Right renal pelvis (tissue), 4 donors: Measurements from ENCODE around the gene ABCC11. TPM values are rescaled to one million over a fixed set of nuclear protein-coding genes. Genes with fewer than 3 reads are reported as not detected.
"Not testable (repeated sequence)": the region's sequence is repeated elsewhere in the genome, so short reads cannot be mapped to it uniquely, and the experiment has no call there.

ENCODE experiments used
- DNase-seq, 4 donors: peaks; one replicate each; pipeline ENCODE4 v3.0.0-alpha.2; 2013; ENCODE audit warnings: low read depth in 4 of 4, low spot score in 3 of 4, missing footprints in 1 of 4
- polyA plus RNA-seq, 4 donors: library from polyadenylated mRNA; unstranded; fragments of 120-200 nt; gene quantifications; one replicate each; pipeline ENCODE4 v1.2.1, GENCODE V29; 2013; ENCODE audit not compliant: insufficient read length in 4 of 4

ABCC11 gene
- polyA plus RNA-seq, 4 donors, result 0.24 to 0.64 (median 0.26) TPM

- no peak for DNase-seq
Observed at GRCh38 chr16:48204825-48205151, 42.6 kb downstream of the ABCC11 start.

- no peak for DNase-seq
Observed at GRCh38 chr16:48203974-48204824, 43.1 kb downstream of the ABCC11 start.

GRCh38 chr16:48201515-48202201 is 45.7 kb downstream of the ABCC11 start:
- no peak for DNase-seq

GRCh38 chr16:48197294-48197693 is 50.0 kb downstream of the ABCC11 start:
- no peak for DNase-seq

GRCh38 chr16:48194828-48195556 is 52.3 kb downstream of the ABCC11 start:
- DNase-seq, result peak in 3 of 4 donors; percentile 4 to 17 (median 10)

- DNase-seq, result no peak
Observed at GRCh38 chr16:48193846-48194245, 53.5 kb downstream of the ABCC11 start.

GRCh38 chr16:48188449-48189102 is 58.8 kb downstream of the ABCC11 start:
- no peak for DNase-seq

GRCh38 chr16:48187779-48188178 is 59.6 kb downstream of the ABCC11 start:
- no peak for DNase-seq

- no peak for DNase-seq
Observed at GRCh38 chr16:48184681-48185080, 62.7 kb downstream of the ABCC11 start.

- no peak for DNase-seq
Observed at GRCh38 chr16:48182979-48183537, 64.3 kb downstream of the ABCC11 start.

GRCh38 chr16:48181746-48182520 is 65.4 kb downstream of the ABCC11 start:
- DNase-seq, result not testable (repeated sequence)

GRCh38 chr16:48180868-48181480 is 66.4 kb downstream of the ABCC11 start:
- no peak for DNase-seq

- no peak for DNase-seq
Observed at GRCh38 chr16:48176635-48177408, 70.5 kb downstream of the ABCC11 start.

- no peak for DNase-seq
Observed at GRCh38 chr16:48173889-48174288, 73.5 kb downstream of the ABCC11 start.

GRCh38 chr16:48172682-48173081 is 74.7 kb downstream of the ABCC11 start:
- DNase-seq, result no peak

GRCh38 chr16:48169896-48170295 is 77.4 kb downstream of the ABCC11 start:
- no peak for DNase-seq

- DNase-seq, result no peak
Observed at GRCh38 chr16:48168075-48168474, 79.3 kb downstream of the ABCC11 start.

- DNase-seq, result not testable (repeated sequence)
Observed at GRCh38 chr16:48166617-48167016, 80.7 kb downstream of the ABCC11 start.
